K562 (cell line): Measurements from ENCODE around the gene TCFL5. TPM values are rescaled to one million over a fixed set of nuclear protein-coding genes. Genes with fewer than 3 reads are reported as not detected.
"Not testable (repeated sequence)": the region's sequence is repeated elsewhere in the genome, so short reads cannot be mapped to it uniquely, and the experiment has no call there.

Experiments
- ATF1 ChIP-seq, 2 experiments: fragments of 450-650 bp in 1 of 2; IDR thresholded peaks; 2 replicates each; pipeline ENCODE4 v1.6.1; 2016; ENCODE audit warnings: missing compliant biosample characterization in 1 of 2, missing genetic modification characterization in 1 of 2
- BHLHE40 ChIP-seq: IDR thresholded peaks from 2 replicates; pipeline ENCODE4 v1.6.1; 2011; ENCODE audit warnings: low read length, improper control_type of control experiment
- CREB1 ChIP-seq, 2 experiments: sonication (generic) in 1 of 2; formaldehyde crosslinking in 1 of 2; IDR thresholded peaks; 2 replicates each; pipeline versions ENCODE4 v1.6.1 to v1.8.0; 2012 to 2022; ENCODE audit warnings: inconsistent platforms in 1 of 2, mild to moderate bottlenecking in 1 of 2, missing genetic modification reagents in 1 of 2, moderate library complexity in 1 of 2
- CREM ChIP-seq: IDR thresholded peaks from 2 replicates; pipeline ENCODE4 v1.6.1; 2014; ENCODE audit warnings: antibody characterized with exemption, low read depth
- CTCF ChIP-seq, 3 experiments: IDR thresholded peaks in 2 of 3; conservative IDR thresholded peaks in 1 of 3; 2 replicates each; pipeline ENCODE4 v1.5.1; 2011 to 2012; ENCODE audit warnings: low read length in 3 of 3, mild to moderate bottlenecking in 3 of 3, control low read depth in 2 of 3, improper control_type of control experiment in 1 of 3, inconsistent platforms in 1 of 3, low read depth in 1 of 3, mixed read lengths in 1 of 3, moderate library complexity in 1 of 3; ENCODE audit not compliant: insufficient read depth in 2 of 3
- HNRNPLL ChIP-seq: fragments of 200-400 bp; formaldehyde crosslinking; IDR thresholded peaks from 2 replicates; pipeline ENCODE4 v1.6.1; 2017; ENCODE audit warnings: low read length, low read depth, mild to moderate bottlenecking; ENCODE audit not compliant: poor library complexity, severe bottlenecking
- JUN ChIP-seq, 2 experiments: sonication (generic) in 1 of 2; formaldehyde crosslinking in 1 of 2; IDR thresholded peaks; 2 replicates each; pipeline versions ENCODE4 v1.6.1 to v1.8.0; 2012 to 2022; ENCODE audit warnings: borderline replicate concordance in 2 of 2, mild to moderate bottlenecking in 2 of 2, improper control_type of control experiment in 1 of 2, low read depth in 1 of 2, low read length in 1 of 2, missing genetic modification reagents in 1 of 2
- JUND ChIP-seq, 2 experiments: IDR thresholded peaks; 2 replicates in 1 of 2; 3 replicates in 1 of 2; pipeline ENCODE4 v1.6.1; 2011; ENCODE audit warnings: borderline replicate concordance in 2 of 2, low read depth in 2 of 2, low read length in 2 of 2, improper control_type of control experiment in 1 of 2, missing biosample characterization in 1 of 2, missing genetic modification characterization in 1 of 2, missing genetic modification reagents in 1 of 2
- MAZ ChIP-seq, 2 experiments: fragments of 450-650 bp in 1 of 2; sonication (generic) in 1 of 2; formaldehyde crosslinking; IDR thresholded peaks in 1 of 2; conservative IDR thresholded peaks in 1 of 2; 2 replicates each; pipeline versions ENCODE4 v1.4.0 to v1.5.0; 2020; ENCODE audit warnings: mild to moderate bottlenecking in 1 of 2, missing genetic modification reagents in 1 of 2
- RB1 ChIP-seq: fragments of 450-650 bp; IDR thresholded peaks from 2 replicates; pipeline ENCODE4 v1.6.1; 2017; ENCODE audit warnings: low read depth, mild to moderate bottlenecking
- RNF2 ChIP-seq: sonication (generic); IDR thresholded peaks from 2 replicates; pipeline ENCODE4 v1.6.1; 2016
- SMAD4 ChIP-seq: fragments of 250-450 bp; sonication (Bioruptor Pico); conservative IDR thresholded peaks from 2 replicates; pipeline ENCODE4 v1.8.0; 2021; ENCODE audit warnings: inconsistent platforms, mild to moderate bottlenecking, moderate library complexity
- SMC3 ChIP-seq: conservative IDR thresholded peaks from 2 replicates; pipeline ENCODE4 v1.6.1; 2011; ENCODE audit warnings: low read depth, low read length, improper control_type of control experiment; ENCODE audit not compliant: insufficient read depth
- TBL1XR1 ChIP-seq, 2 experiments: IDR thresholded peaks; 2 replicates each; pipeline ENCODE4 v1.6.1; 2012; ENCODE audit warnings: improper control_type of control experiment in 2 of 2, low read length in 2 of 2, mild to moderate bottlenecking in 1 of 2
- ZKSCAN8 ChIP-seq: fragments of 200-800 bp; sonication (Bioruptor generic); IDR thresholded peaks from 2 replicates; pipeline ENCODE4 v1.6.1; 2016; ENCODE audit warnings: missing genetic modification characterization, missing compliant biosample characterization
- ZNF175 ChIP-seq: fragments of 200-800 bp; sonication (Bioruptor generic); IDR thresholded peaks from 2 replicates; pipeline ENCODE4 v1.6.1; 2016; ENCODE audit warnings: low read depth, mild to moderate bottlenecking, missing genetic modification characterization, missing compliant biosample characterization
- ZNF644 ChIP-seq: fragments of 200-800 bp; sonication (Bioruptor generic); IDR thresholded peaks from 2 replicates; pipeline ENCODE4 v1.6.1; 2016; ENCODE audit warnings: low read depth, missing genetic modification characterization, missing compliant biosample characterization
- ZNF766 ChIP-seq: fragments of 200-800 bp; sonication (Bioruptor generic); conservative IDR thresholded peaks from 2 replicates; pipeline ENCODE4 v1.6.1; 2016; ENCODE audit warnings: missing genetic modification characterization, missing compliant biosample characterization
- polyA plus RNA-seq, 8 experiments: library from polyadenylated mRNA; depleted of rRNA in 4 of 8; stranded (reverse) in 5 of 8; unstranded in 3 of 8; fragments of >200 nt; fragmentation: Nextera tagmentation in 2 of 8; fragmentation: Illumina TruSeq in 1 of 8; extraction: Ambion mirVana in 2 of 8; extraction: Trizol in 1 of 8; gene quantifications; 2 replicates each; pipeline versions ENCODE4 v1.2.1 to v1.2.3, GENCODE V29; 2011 to 2014; ENCODE audit warnings: inconsistent platforms in 1 of 8, missing spikeins in 1 of 8
- total RNA-seq, 7 experiments: library from RNA; depleted of rRNA in 6 of 7; stranded (reverse); fragments of >200 nt in 6 of 7; fragmentation: Illumina TruSeq in 2 of 7; extraction: Trizol in 2 of 7; gene quantifications; 2 replicates each; pipeline versions ENCODE4 v1.2.1 to v1.2.3, GENCODE V29; 2011 to 2021; ENCODE audit warnings: low replicate concordance in 1 of 7

The TCFL5 gene
- total and polyA plus RNA-seq, 9 of the 15 experiments (the other 6 are each of a cell fraction or from before 2014, with no cell fraction given) = 1.00 to 12.6 (median 9.1) TPM

GRCh38 chr20:62873681-62874031, 12.0 kb upstream of the TCFL5 start (continued):
- peak; percentile 17; the same call in 1 of the 2 replicates for TF ChIP-seq CREB1 (IDR thresholded peaks at IDR 0.05)
- TF ChIP-seq CREB1 (CRISPR knock-in tag; IDR thresholded peaks at IDR 0.05) = peak; percentile 79
- not testable (repeated sequence) for TF ChIP-seq ATF1 (CRISPR knock-in tag; IDR thresholded peaks at IDR 0.05); JUND (tag; IDR thresholded peaks at IDR 0.05; ENCODE audit: borderline replicate concordance, low read depth, low read length); JUN (CRISPR knock-in tag; IDR thresholded peaks at IDR 0.05; ENCODE audit: borderline replicate concordance)
- TF ChIP-seq ATF1 (tag; IDR thresholded peaks at IDR 0.05) = peak; percentile 81
- TF ChIP-seq JUND (IDR thresholded peaks at IDR 0.05; ENCODE audit: borderline replicate concordance, low read depth, low read length) = peak; percentile 69; the same call in 1 of the 2 replicates
- TF ChIP-seq MAZ (CRISPR knock-in tag; conservative IDR thresholded peaks at IDR 0.05 in 1 of 2, IDR thresholded peaks at IDR 0.05 in 1 of 2) = 0 out of 4 replicates have a peak, but pooled peaks of 1 of the 2 experiments have one; percentile 40
- TF ChIP-seq RB1 = 0 out of 2 replicates have a peak, but pooled peaks have one; percentile 35
- TF ChIP-seq CREM = peak; percentile 86
- 0 out of 2 replicates have a peak, but pooled peaks have one; percentile 39 for TF ChIP-seq SMC3
- TF ChIP-seq ZNF644 (tag) = peak; percentile 27; the same call in 1 of the 2 replicates
- TF ChIP-seq CTCF (IDR thresholded peaks at IDR 0.05 in 2 of 3, conservative IDR thresholded peaks at IDR 0.05 in 1 of 3; ENCODE audit: insufficient read depth in 2 of 3, low read depth in 1 of 3, low read length in 3 of 3) = peak; percentile 61 to 69 (median 66)
- TF ChIP-seq SMAD4 (CRISPR knock-in tag) = peak; percentile 98
- TF ChIP-seq BHLHE40 = 0 out of 2 replicates have a peak, but pooled peaks have one; percentile 39
- TF ChIP-seq ZNF175 (CRISPR knock-in tag) = 0 out of 2 replicates have a peak, but pooled peaks have one; percentile 27
- peak in 1 of 2 experiments; percentile 13; a peak in 1 of 4 replicates for TF ChIP-seq TBL1XR1 (IDR thresholded peaks at IDR 0.05; ENCODE audit: low read length in 2 of 2)
- TF ChIP-seq ZKSCAN8 (CRISPR knock-in tag) = 0 out of 2 replicates have a peak, but pooled peaks have one; percentile 35
- TF ChIP-seq JUN (IDR thresholded peaks at IDR 0.05; ENCODE audit: borderline replicate concordance, low read depth, low read length) = 0 out of 2 replicates have a peak, but pooled peaks have one; percentile 17
- TF ChIP-seq RNF2 = peak; percentile 43; the same call in 1 of the 2 replicates
- 0 out of 2 replicates have a peak, but pooled peaks have one; percentile 34 for TF ChIP-seq ZNF766 (CRISPR knock-in tag)
- peak; percentile 23 for TF ChIP-seq HNRNPLL
